Mucosa of gallbladder (tissue), 1 donor: ENCODE results near the gene ZNF761. TPM values are rescaled to one million over a fixed set of nuclear protein-coding genes. Genes with fewer than 3 reads are reported as not detected.

Source experiments
- total RNA-seq: library from RNA; stranded (reverse); gene quantifications from one replicate; pipeline ENCODE4 v1.2.1, GENCODE V29; 2021
- donor health status: DM: no; HTN: no; CAD: no.

The ZNF761 gene
- total RNA-seq, 1 donor from 2014 or later = 43.7 TPM

Other genes with a start within 250 kb of the ZNF761 start
- 4.3 TPM for gene ZNF665, start 238.6 kb upstream of the ZNF761 start, total RNA-seq
- 21.4 TPM for gene ZNF677, start 177.1 kb upstream of the ZNF761 start, total RNA-seq
- not detected for gene VN1R2, start 173.7 kb upstream of the ZNF761 start, total RNA-seq
- gene VN1R4, start 164.3 kb upstream of the ZNF761 start, total RNA-seq = not detected
- gene ZNF845, start 98.2 kb upstream of the ZNF761 start, total RNA-seq = 7.5 TPM
- gene ZNF525, start 66.3 kb upstream of the ZNF761 start, total RNA-seq = 18.1 TPM
- 12.9 TPM for gene ZNF765, start 36.8 kb upstream of the ZNF761 start, total RNA-seq
- gene ZNF813, start 35.7 kb downstream of the ZNF761 start, total RNA-seq = 13.2 TPM
- 27.0 TPM for gene ZNF331, start 106.2 kb downstream of the ZNF761 start, total RNA-seq
- gene DPRX, start 200.0 kb downstream of the ZNF761 start, total RNA-seq = not detected